GM21381 (cell line): Measurements from ENCODE around the gene CARD14.
A peak's percentile ranks its signal among the peaks of the same experiment; 100 is the strongest.
"Not testable (repeated sequence)": the region's sequence is repeated elsewhere in the genome, so short reads cannot be mapped to it uniquely, and the experiment has no call there.

Source experiments
- ATAC-seq: cut with Tn5 transposase; IDR thresholded peaks from one replicate; pipeline ENCODE4 v1.9.1; 2021; ENCODE audit warnings: mild to moderate bottlenecking, moderate library complexity; ENCODE audit not compliant: unreplicated experiment

Gene CARD14

DNA sequence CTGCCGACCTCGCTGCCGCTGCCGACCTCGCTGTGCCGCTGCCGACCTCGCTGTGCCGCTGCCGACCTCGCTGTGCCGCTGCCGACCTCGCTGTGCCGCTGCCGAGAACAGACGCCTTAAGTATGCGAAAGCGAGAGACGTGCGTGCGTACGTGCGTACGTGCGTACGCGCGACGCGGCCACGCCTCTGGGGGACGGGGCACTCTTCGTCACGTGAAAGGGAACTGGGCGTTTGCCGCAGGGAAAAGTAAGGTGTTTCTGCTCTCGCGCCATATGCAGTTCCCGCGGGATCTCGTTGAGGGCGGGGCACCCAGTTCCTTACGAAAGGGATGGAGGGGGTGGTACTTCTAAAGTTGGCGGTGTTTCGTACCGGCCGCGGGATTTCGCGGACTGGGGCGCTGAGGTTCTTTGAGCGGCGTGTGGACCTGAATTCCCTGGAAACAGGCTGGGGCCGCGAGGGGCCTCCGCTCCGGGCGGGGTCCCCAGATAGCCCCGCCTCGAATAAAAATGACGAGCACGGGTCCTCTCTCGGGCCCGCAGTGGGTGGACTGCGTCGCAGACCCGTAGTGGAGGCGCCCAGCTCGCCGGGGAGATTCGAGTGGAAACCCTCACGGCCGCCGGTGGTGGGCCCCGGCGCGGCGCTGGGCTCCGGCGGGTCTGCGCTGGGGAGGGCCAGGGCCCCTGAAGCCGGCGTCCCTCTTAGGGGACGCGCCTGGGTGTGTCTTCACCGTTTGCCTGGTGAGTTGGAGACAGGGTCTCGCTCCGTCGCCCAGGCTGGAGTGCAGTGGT is 22.6 kb upstream of the CARD14 start, which contains the start of gene EIF4A3:
Gene EIF4A3 (minus strand): TSS at position 94 of the 788 bp plus-strand sequence. CDS start 167 bp downstream, outside the sequence.
- peak; percentile 74 for ATAC-seq

DNA sequence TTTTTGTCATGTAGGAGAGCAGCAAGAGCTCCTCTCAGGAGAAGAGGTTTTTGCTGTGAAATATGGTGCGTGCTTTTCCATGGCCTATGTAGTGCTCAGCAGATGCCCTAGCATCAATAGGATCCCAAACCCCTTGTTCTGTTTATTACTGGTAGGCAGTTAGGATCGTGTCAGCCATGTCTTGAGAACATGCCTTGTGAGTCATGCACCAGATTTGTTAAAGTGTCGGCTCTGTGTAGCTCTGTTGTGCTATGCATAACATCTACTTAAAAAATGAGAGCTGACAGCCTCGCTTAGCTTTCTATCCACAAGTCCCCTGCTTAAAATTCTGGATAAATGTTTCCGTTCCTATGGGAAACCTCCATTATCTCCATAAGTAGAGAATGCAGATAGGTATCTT is 18.5 kb upstream of the CARD14 start:
- ATAC-seq: no peak

GRCh38 chr17:80152081-80152702 is 17.6 kb upstream of the CARD14 start:
- ATAC-seq: no peak

DNA sequence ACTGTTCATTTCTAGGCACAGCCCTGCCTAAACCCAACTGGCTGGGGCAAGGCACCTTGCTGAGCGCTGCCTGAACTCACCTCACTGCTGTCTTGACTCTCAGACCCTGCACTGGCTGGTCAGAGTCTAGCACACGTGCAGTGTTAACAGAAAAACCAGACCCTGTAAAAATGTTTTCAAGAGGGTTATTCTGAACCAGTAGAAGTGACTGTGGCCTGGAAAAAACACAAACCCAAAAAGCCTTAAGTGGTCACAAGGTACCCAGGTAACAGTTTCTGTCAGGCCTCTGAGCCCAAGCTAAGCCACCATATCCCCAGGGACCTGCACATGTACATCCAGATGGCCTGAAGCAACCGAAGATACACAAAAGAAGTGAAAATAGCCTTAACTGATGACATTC is 16.8 kb upstream of the CARD14 start:
- peak; percentile 61 for ATAC-seq

DNA sequence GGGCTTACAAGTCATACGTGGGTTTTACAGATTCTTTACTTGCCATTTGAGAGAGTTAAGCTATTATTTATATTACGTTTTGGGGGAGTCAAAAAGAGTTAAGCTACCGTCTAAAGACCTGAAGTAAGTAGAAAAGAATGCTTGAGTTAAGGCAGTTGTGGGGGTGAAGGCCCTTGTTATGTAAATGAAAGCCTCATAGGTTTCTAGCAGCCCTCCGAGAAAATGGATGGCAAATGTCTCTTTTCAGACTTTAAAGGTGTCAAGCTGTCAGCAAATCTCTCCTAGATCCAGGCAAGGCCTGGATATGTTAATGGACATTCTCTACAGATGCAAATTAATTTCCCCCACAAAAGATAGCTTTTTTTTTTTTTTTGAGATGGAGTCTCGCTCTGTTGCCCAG is 15.7 kb upstream of the CARD14 start:
- ATAC-seq: no peak

GRCh38 chr17:80155600-80155999 is 14.2 kb upstream of the CARD14 start:
- ATAC-seq: not testable (repeated sequence)

DNA sequence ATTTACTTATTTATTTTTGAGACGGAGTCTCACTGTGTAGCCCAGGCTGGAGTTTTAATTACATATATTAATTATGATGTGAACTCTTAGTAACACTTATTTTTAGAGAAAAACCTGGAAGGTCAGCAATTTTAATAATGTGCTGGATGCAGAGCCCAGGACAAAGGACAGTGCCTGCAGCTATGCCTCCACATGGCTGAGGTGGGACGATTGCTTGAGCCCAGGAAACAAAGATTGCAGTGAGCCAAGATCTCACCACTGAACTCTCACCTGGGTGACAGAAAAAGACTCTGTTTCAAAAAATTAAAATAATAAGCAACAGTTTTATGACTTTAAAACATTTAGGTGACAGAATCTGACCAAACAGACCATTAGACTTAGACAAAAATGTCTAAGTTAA is 11.0 kb upstream of the CARD14 start:
- no peak for ATAC-seq

DNA sequence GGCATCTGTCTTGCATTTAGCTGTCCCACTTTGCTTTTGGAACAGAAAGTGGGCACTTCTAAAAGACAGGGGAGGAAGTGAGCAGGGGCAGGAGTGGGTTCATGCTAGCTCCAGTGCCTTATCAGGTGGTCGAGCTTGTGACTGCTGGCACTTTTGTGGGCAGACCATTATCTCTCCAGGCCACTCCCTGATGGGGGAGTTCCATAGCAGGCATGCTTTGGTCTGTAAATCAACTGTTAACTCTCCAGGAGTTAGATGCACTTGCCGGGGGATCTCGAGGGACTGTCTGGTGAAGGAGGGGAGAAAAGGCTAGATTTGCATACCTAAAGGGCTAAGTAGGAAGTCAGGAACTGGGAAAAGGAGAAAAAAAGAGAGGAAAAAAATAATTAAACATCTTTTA is 9.3 kb upstream of the CARD14 start:
- no peak for ATAC-seq

GRCh38 chr17:80163336-80163735 is 6.5 kb upstream of the CARD14 start:
- no peak for ATAC-seq

GRCh38 chr17:80164185-80164584 is 5.6 kb upstream of the CARD14 start:
- ATAC-seq: no peak

GRCh38 chr17:80166446-80166845 is 3.4 kb upstream of the CARD14 start:
- ATAC-seq: no peak

- no peak for ATAC-seq
These were observed 1.5 kb upstream of the CARD14 start for GRCh38 chr17:80168371-80168770.

GRCh38 chr17:80169107-80169506 is 723 bp upstream of the CARD14 start:
- ATAC-seq: no peak

GRCh38 chr17:80171681-80172080 is 1.9 kb downstream of the CARD14 start:
- no peak for ATAC-seq

GRCh38 chr17:80173126-80173525 is 3.3 kb downstream of the CARD14 start:
- ATAC-seq: no peak

DNA sequence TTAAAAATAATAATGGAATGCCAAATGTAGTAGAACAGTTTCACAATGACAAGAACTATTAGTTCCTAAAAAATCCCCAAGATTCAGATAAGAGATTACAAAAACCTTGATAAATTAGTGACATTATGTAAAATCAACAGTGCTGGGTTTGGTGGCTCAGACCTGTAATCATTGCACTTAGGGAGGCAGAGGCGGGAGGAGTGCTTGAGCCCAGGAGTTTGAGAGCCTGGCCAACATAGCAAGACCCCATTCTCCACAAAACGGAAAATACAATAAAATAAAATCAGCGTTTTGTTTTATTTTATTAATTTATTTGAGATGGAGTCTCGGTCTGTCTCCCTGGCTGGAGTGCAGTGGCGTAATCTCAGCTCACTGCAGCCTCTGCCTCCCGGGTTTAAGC is 4.1 kb downstream of the CARD14 start:
- no peak for ATAC-seq

DNA sequence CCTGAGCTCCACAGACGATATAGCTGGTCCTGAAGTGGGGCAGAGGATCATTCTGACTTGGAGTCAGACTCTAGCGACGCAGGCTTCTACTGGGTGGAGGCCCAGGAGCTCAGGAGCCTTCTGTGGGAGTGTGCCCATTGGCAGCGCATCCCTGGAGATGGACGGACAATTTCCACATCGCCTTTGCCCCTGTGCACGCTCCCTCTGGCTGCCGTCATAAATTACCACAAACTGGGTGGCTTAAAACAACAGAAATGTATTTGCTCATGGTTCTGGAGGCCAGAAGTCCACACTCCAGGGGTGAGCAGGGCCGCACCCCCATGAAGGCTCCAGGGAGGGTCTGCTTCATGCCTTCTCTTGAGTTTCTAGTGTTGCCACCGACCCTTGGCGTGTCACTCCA is 6.9 kb downstream of the CARD14 start:
- no peak for ATAC-seq

DNA sequence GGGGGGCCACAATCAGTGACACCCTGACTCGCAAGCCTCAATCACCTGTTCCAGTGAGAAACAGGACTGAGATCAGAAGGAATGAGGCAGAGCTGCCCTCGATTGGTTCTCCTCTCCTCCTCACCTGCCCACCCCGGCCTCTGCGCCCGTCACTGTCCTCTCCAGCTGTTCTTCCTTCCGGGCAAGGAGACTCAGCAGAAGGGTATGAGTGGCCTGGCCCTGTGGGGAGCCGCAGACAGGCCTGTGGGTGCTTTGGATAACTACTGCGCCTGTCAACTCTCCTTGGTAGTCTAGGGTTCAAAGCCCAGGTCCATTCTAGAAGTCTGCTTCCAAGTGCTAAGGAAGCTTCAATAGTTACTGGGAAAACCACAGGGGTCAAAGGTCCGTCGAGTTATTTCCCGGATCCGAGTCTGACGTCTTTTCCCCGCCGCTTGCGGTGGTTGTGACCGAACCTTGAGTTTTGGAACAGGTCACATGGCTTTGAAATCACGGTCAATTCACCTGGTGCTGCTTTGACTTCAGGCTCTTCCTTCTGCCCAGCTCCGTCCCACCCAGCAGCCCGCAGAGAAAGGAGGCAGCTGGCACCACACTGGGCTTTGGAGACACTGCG is 8.3 kb downstream of the CARD14 start:
- no peak for ATAC-seq

- ATAC-seq: no peak
These were observed 10.4 kb downstream of the CARD14 start for GRCh38 chr17:80180192-80180591.

DNA sequence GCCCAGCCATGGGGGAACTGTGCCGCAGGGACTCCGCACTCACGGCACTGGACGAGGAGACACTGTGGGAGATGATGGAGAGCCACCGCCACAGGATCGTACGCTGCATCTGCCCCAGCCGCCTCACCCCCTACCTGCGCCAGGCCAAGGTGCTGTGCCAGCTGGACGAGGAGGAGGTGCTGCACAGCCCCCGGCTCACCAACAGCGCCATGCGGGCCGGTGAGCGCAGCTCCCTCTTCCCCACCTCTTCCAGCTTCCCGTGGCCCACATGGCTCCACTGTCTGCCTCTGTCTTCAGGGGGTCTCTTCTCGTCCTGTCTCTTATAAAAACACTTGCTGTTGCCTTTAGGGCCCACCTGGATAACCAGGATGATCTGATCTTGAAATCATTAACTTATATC is 11.6 kb downstream of the CARD14 start:
- no peak for ATAC-seq

GRCh38 chr17:80182118-80182844 is 12.5 kb downstream of the CARD14 start:
- no peak for ATAC-seq
